ENCODE measurements around the gene TEX261.

Gene TEX261

GRCh38 chr2:70948337-70949003 is 46.2 kb downstream of the TEX261 start:
- peak overlapping the region; percentile 61 for H3K9ac ChIP-seq (ENCODE audit: insufficient read length, low read depth)
- no peaks in the 10 kb centered on the region for H3K36me3 ChIP-seq (ENCODE audit: insufficient read depth, insufficient read length, low read length)
- peak; percentile 58 for DNase-seq (ENCODE audit: low read depth, low spot score)

GRCh38 chr2:70947556-70948184 is 47.0 kb downstream of the TEX261 start:
- Histone ChIP-seq H3K9ac (ENCODE audit: insufficient read length, low read depth) (peak overlapping the region; percentile 28), H3K9me3 (ENCODE audit: insufficient read depth, low read length) (no peaks in the 10 kb centered on the region), H3K4me1 (ENCODE audit: insufficient read depth, insufficient read length) (peaks cover 20% of the 10 kb centered on the region), H3K27me3 (ENCODE audit: insufficient read depth, insufficient read length) (peaks cover 28% of the 10 kb centered on the region), H3K4me3 (ENCODE audit: insufficient read length, low read depth) (no peak overlapping the region), H3K36me3 (ENCODE audit: insufficient read depth, insufficient read length, low read length) (no peaks in the 10 kb centered on the region)
- DNase-seq (ENCODE audit: low read depth, low spot score) = no peak
- TF ChIP-seq ZNF274 (IDR thresholded peaks at IDR 0.05; ENCODE audit: low read depth, low read length) (no peak), SUZ12 (IDR thresholded peaks at IDR 0.05; ENCODE audit: extremely low read depth, insufficient read depth, insufficient read length) (no peak), YY1 (IDR thresholded peaks at IDR 0.05; ENCODE audit: insufficient read depth, insufficient read length) (no peak)

More at GRCh38 chr2:70948337-70949003, 46.2 kb downstream of the TEX261 start:
- H3K27me3 ChIP-seq (ENCODE audit: insufficient read depth, insufficient read length) = peaks cover 27% of the 10 kb centered on the region
- H3K4me1 ChIP-seq (ENCODE audit: insufficient read depth, insufficient read length) = peaks cover 15% of the 10 kb centered on the region
- peak overlapping the region; percentile 18 for H3K4me3 ChIP-seq (ENCODE audit: insufficient read length, low read depth)
- no peaks in the 10 kb centered on the region for H3K9me3 ChIP-seq (ENCODE audit: insufficient read depth, low read length)
- no peak for TF ChIP-seq YY1 (IDR thresholded peaks at IDR 0.05; ENCODE audit: insufficient read depth, insufficient read length)
- TF ChIP-seq SUZ12 (IDR thresholded peaks at IDR 0.05; ENCODE audit: extremely low read depth, insufficient read depth, insufficient read length) = no peak
- no peak for TF ChIP-seq ZNF274 (IDR thresholded peaks at IDR 0.05; ENCODE audit: low read depth, low read length)

GRCh38 chr2:70946832-70947442 is 47.7 kb downstream of the TEX261 start:
- H3K9me3 ChIP-seq (ENCODE audit: insufficient read depth, low read length) = no peaks in the 10 kb centered on the region
- peaks cover 20% of the 10 kb centered on the region for H3K4me1 ChIP-seq (ENCODE audit: insufficient read depth, insufficient read length)
- H3K36me3 ChIP-seq (ENCODE audit: insufficient read depth, insufficient read length, low read length) = no peaks in the 10 kb centered on the region
- peaks cover 35% of the 10 kb centered on the region for H3K27me3 ChIP-seq (ENCODE audit: insufficient read depth, insufficient read length)
- peak; percentile 65 for DNase-seq (ENCODE audit: low read depth, low spot score)
- TF ChIP-seq ZNF274 (IDR thresholded peaks at IDR 0.05; ENCODE audit: low read depth, low read length) = no peak
- no peak for TF ChIP-seq YY1 (IDR thresholded peaks at IDR 0.05; ENCODE audit: insufficient read depth, insufficient read length)
- TF ChIP-seq SUZ12 (IDR thresholded peaks at IDR 0.05; ENCODE audit: extremely low read depth, insufficient read depth, insufficient read length) = no peak
- no peak overlapping the region for H3K4me3 ChIP-seq (ENCODE audit: insufficient read length, low read depth)
- no peak overlapping the region for H3K9ac ChIP-seq (ENCODE audit: insufficient read length, low read depth)

- TF ChIP-seq ZNF274 (IDR thresholded peaks at IDR 0.05; ENCODE audit: low read depth, low read length) (no peak), YY1 (IDR thresholded peaks at IDR 0.05; ENCODE audit: insufficient read depth, insufficient read length) (no peak)
- Histone ChIP-seq H3K36me3 (ENCODE audit: insufficient read depth, insufficient read length, low read length) (no peaks in the 10 kb centered on the region), H3K9me3 (ENCODE audit: insufficient read depth, low read length) (no peaks in the 10 kb centered on the region), H3K4me1 (ENCODE audit: insufficient read depth, insufficient read length) (peaks cover 26% of the 10 kb centered on the region), H3K4me3 (ENCODE audit: insufficient read length, low read depth) (no peak overlapping the region), H3K27me3 (ENCODE audit: insufficient read depth, insufficient read length) (peaks cover 55% of the 10 kb centered on the region), H3K9ac (ENCODE audit: insufficient read length, low read depth) (no peak overlapping the region)
- DNase-seq (ENCODE audit: low read depth, low spot score) = no peak
Observed at GRCh38 chr2:70944111-70944690, 50.5 kb downstream of the TEX261 start.

- no peak for DNase-seq (ENCODE audit: low read depth, low spot score)
- H3K36me3 ChIP-seq (ENCODE audit: insufficient read depth, insufficient read length, low read length) = no peaks in the 10 kb centered on the region
- no peaks in the 10 kb centered on the region for H3K9me3 ChIP-seq (ENCODE audit: insufficient read depth, low read length)
- peaks cover 47% of the 10 kb centered on the region for H3K27me3 ChIP-seq (ENCODE audit: insufficient read depth, insufficient read length)
- peak overlapping the region; percentile 21 for H3K9ac ChIP-seq (ENCODE audit: insufficient read length, low read depth)
- TF ChIP-seq ZNF274 (IDR thresholded peaks at IDR 0.05; ENCODE audit: low read depth, low read length) = no peak
- TF ChIP-seq YY1 (IDR thresholded peaks at IDR 0.05; ENCODE audit: insufficient read depth, insufficient read length) = no peak
- no peak for TF ChIP-seq SUZ12 (IDR thresholded peaks at IDR 0.05; ENCODE audit: extremely low read depth, insufficient read depth, insufficient read length)
- no peak overlapping the region for H3K4me3 ChIP-seq (ENCODE audit: insufficient read length, low read depth)
- peaks cover 31% of the 10 kb centered on the region for H3K4me1 ChIP-seq (ENCODE audit: insufficient read depth, insufficient read length)
Observed at GRCh38 chr2:70943205-70943871, 51.3 kb downstream of the TEX261 start.

- H3K9ac ChIP-seq (ENCODE audit: insufficient read length, low read depth) = no peak overlapping the region
- H3K36me3 ChIP-seq (ENCODE audit: insufficient read depth, insufficient read length, low read length) = no peaks in the 10 kb centered on the region
- DNase-seq (ENCODE audit: low read depth, low spot score) = no peak
- H3K27me3 ChIP-seq (ENCODE audit: insufficient read depth, insufficient read length) = peaks cover 40% of the 10 kb centered on the region
- no peak for TF ChIP-seq SUZ12 (IDR thresholded peaks at IDR 0.05; ENCODE audit: extremely low read depth, insufficient read depth, insufficient read length)
- TF ChIP-seq YY1 (IDR thresholded peaks at IDR 0.05; ENCODE audit: insufficient read depth, insufficient read length) = no peak
- TF ChIP-seq ZNF274 (IDR thresholded peaks at IDR 0.05; ENCODE audit: low read depth, low read length) = no peak
- no peaks in the 10 kb centered on the region for H3K9me3 ChIP-seq (ENCODE audit: insufficient read depth, low read length)
- no peak overlapping the region for H3K4me3 ChIP-seq (ENCODE audit: insufficient read length, low read depth)
- peaks cover 31% of the 10 kb centered on the region for H3K4me1 ChIP-seq (ENCODE audit: insufficient read depth, insufficient read length)
Observed at GRCh38 chr2:70942396-70943204, 52.1 kb downstream of the TEX261 start.

All from NT2/D1 (cell line).